NCI-H2196 treated with DMSO at 0.1 percent for 48 hours (cell line): ENCODE measurements around the gene SLC39A10.
"Not testable (repeated sequence)": the region's sequence is repeated elsewhere in the genome, so short reads cannot be mapped to it uniquely, and the experiment has no call there.

Source experiments
- DNase-seq: peaks from one replicate; lab custom pipeline; 2025; ENCODE audit not compliant: unreplicated experiment; lab: John Stamatoyannopoulos, UW

SLC39A10 gene

GRCh38 chr2:195672674-195673073 lies 15.6 kb downstream of the SLC39A10 start:
- no peak for DNase-seq

DNA sequence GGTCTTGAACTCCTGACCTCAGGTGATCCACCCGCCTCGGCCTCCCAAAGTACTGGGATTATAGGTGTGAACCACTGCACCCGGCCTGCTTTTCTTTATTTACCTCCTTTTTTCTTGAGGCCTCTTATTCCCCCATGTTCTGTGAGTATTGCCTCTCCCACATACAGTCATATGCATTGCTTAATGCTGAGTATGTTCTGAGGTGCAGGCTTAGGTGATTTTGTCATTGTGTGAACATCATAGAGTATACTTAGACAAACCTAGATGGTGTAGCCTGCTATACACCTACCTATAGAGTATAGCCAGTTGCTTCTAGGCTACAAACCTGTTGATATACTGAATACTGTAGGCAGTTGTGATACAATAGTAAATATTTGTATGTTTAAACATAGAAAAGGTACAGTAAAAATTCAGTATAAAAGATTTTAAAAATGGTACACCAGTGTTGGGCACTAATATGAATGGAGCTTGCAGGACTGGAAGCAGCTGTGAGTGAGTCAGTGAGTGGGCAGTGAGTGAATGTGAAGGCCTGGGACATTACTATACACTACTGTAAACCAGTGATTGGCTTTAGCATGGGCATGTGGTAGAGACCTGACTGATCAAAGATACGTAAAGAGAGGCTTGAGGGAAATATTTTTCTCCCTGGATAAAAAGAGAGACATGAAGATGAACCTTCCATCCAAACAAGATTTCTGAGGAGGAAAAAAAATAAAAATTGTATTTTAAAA lies 17.6 kb downstream of the SLC39A10 start:
- no peak for DNase-seq

GRCh38 chr2:195675783-195676427 lies 18.9 kb downstream of the SLC39A10 start:
- DNase-seq = no peak

DNA sequence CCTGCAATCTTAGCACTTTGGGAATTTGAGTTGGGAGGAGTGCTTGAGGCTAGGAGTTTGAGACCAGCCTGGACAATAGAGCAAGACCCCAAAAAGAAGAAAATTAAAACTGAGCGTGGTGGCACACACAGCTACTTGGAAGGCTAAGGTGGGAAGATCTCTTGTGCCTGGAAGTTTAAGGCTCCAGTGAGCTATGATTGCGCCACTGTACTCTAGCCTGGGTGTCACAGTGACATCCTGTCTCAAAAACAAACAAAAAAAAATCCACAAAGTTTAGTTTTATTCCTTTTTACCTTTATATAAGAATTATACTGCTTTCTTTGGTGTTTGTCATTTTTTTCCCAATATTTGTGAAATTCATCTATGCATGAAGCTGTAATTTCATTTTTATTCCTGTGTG lies 20.3 kb downstream of the SLC39A10 start:
- DNase-seq = no peak

GRCh38 chr2:195677884-195678283 lies 20.9 kb downstream of the SLC39A10 start:
- no peak for DNase-seq

DNA sequence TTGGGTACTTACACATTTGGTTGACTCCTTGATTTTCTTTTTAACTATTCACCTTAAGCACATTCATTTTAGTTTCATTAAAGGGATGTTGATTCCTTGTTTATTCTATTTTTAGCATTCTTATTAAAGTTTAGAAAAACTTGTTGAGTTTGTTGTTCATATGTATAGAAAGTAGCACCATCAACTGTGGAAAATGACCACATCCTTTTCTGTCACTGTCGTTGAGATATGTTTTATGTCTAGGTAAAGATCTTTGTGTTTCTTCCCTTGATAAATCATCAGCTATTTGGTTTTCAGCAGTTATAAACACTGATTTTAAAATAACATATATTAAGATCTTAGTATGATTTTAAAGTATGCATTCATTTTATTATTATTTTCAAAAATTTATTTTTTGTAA lies 25.1 kb downstream of the SLC39A10 start:
- DNase-seq = no peak

DNA sequence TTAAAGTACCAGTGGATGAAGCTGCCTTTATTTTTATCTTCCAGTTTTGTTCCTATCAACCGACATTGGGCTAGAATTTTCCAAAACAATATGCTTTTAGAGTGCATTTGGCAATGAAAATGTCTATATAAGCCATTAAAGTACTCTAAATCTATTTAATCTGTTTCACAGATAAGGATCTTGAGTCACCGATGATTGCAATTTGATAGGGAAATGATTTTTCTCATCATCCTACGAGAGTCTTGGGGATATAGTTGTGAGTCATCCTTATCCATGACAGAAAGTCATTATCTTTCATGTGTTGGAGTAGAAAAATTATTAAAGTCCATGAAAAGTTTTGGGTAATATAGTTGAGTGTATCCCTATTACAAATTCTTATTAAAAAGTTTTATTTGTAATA lies 26.1 kb downstream of the SLC39A10 start:
- no peak for DNase-seq

DNA sequence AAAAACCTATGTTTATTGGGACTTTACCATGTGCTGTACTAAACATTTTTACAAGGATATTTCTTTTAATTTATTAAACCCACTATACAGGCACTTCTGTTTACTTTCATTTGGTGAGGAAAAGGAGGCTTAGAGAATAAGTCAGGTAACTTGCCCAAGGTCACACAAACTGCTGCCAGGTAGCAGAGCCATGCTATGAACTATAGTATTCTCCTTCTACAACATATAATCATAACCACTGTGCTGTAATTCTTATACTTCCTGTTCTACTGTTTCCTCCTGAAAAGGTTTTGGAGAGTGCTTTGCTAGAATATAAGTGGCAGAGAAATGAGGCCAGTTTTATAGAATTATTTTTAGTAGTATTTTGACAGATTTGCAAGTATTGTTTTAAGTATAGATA lies 29.5 kb downstream of the SLC39A10 start:
- DNase-seq = no peak

GRCh38 chr2:195687320-195688086 lies 30.5 kb downstream of the SLC39A10 start:
- no peak for DNase-seq

- DNase-seq = not testable (repeated sequence)
These were observed 35.5 kb downstream of the SLC39A10 start for GRCh38 chr2:195692531-195692930.

DNA sequence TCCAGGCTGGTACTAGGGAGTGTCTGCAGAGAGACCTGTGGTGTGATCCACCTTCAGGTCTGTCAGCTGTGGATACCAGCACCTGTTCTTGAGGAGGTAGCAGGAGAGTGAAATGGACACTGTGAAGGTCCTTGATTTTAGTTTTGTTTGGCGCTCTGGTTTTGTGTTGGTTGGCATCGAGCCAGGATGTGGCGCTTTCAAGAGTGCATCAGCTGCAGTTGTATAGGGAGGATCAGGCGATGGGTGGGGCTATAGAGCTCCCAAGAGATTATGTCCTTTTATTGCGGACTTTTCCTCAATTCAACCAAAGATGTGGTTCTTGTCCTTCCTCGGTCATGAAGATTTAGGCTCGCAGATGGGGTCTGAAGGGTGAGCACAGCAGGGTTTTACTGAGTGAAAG lies 37.5 kb downstream of the SLC39A10 start:
- no peak for DNase-seq

DNA sequence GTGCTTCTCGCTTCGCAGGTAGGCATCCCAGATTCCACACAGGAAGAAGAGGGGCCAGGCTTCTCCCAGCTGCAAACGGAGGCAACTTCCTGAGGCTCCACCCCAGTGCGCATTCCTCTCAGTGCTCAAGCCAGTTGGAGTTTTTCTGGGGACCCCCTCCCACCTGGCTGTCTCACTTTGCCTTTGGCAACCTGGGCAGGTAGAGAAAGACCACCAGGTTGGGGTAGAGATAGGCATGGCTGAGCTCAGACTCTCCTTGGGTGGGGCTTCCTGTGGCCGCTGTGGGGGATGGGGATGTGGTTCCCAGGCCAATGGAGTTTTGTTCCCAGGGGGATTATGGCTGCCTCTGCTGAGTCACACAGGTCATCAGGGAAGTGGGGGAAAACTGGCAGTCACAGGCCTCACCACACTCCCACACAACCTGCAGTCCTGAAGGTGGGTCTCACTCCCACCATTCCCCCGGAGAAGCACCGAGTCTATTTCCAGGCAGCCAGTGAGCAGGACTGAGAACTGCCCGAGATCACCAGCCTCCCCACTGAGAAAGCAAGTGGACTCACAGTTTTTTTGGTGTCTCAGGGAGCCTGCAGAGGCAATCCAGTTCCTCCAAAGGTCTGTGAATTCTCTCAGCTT lies 38.1 kb downstream of the SLC39A10 start:
- no peak for DNase-seq

DNA sequence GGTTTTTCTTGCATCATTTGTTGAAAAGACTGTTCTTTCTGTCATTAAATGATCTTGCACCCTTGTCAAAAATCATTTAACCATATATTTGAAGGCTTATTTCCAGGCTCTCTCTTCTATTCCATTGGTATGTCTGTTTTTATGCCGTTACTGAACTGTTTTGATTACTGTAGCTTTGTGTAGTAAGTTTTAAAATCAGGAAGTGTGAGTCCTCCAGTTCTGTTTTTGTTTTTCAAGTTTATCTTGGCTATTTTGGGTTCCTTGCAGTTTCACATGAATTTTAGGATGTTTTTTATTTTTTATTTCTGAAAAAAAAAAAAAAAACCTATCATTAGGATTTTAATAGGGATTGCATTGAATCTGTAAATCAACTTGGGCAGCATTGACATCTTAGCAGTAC lies 39.0 kb downstream of the SLC39A10 start:
- no peak for DNase-seq

DNA sequence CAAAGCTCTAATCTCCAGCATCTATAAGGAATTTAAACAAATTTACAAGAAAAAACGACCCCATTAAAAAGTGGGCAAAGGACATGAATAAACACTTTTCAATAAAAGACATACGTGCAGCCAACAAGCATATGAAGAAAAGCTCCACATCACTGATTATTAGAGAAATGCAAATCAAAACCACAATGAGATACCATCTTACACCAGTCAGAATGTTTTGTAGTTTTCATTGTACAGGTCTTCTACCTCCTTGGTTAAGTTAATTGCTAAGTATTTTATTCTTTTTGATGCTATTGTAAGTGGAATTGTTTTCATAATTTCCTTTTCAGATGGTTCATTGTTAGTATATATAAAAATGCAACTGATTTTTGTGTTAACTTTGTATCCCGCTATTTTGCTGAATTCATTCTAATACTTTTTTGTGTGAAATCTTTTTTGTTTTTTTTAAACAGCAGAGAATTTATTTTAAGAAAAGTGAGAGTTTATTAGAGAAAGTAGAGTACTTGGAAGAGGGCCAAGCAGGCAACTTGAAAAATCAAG lies 40.7 kb downstream of the SLC39A10 start:
- DNase-seq = no peak

DNA sequence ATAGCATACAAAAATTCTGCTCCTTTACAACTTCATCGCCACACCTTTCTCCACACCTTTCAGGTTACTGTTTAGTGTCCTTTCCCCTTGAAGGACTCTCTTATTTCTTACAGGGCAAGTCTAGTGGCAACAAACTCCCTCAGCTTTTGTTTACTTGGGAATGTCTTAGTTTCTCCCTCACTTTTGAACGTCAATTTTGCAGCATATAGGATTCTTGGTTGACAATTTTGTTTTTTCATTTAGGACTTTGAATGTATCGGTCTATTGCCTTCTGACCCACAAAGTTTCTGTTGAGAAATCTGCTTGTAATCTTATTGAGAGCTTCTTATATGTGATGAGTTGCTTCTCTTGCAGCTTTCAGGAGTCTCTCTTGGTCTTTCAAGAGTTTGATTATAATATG lies 43.5 kb downstream of the SLC39A10 start:
- no peak for DNase-seq

- DNase-seq = no peak
These were observed 49.3 kb downstream of the SLC39A10 start for GRCh38 chr2:195706161-195706900.

DNA sequence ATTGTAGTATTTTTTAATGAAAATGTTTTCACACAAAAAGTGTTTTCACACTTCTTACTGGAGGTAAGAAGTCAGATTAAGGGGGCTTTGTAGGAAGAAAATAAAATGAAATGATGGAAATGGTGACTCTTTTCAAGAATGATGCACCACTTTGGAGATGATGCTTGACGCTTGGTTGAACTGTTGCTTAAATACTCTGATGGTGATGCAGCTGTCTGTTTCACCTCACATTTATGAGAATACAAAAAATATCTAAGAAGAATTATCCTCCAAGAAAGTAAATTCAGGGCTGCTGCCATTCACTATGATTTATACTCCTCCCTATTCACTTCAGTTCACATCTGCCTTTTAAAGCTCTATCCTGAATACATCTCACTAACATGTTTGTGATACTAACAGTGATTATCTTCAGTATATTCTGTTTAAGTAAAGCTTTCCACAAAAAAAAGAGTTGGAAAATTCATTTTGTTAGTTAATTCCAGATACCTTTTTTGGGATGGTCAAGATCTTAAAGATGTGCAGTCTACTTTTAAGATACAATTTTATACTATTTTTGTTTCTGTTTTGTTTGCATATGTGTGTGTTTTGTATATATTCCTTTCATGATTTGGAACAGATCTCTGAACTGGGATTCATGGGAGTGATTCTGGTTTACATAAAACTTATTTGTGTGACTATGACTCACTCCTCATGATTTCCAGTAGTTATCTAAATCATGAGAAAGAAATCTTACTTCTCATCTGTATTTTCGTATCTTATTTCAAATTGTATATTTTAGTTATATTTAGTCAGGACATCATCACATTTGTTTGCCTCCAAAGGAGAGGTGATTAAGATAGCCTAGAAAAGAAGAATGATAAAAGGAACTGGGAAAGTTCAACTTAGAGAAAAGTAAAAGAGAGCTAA lies 53.1 kb downstream of the SLC39A10 start:
- no peak for DNase-seq

DNA sequence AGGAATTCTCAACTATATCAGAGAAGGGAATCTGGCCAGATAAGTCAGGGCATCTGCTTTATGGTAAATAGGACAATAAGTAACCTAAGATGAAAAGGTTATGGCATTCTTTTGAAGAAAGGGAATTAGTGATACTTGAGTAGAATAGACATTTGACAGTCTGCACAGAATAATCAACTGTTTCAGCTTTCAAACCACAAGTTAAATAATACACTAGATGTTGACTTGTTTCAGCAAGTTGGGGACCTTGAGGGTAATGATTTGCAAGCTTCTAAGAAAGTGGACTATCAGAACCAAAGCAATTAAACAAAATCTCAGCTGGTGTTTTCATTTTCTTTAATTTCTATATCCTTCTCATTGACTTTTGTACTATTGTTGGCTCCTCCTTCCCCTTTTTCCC lies 54.5 kb downstream of the SLC39A10 start:
- DNase-seq = no peak

DNA sequence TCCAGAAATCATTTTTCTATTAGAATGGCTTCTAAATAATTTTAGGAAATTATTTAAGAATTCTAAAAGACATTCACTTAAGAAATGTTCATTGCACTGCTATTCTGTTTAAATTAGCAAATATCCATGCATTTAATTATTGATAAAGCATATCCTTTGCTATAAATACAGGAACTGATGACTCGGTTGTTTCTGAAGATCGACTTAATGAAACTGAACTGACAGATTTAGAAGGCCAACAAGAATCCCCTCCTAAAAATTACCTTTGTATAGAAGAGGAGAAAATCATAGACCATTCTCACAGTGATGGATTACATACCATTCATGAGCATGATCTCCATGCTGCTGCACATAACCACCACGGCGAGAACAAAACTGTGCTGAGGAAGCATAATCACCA lies 59.4 kb downstream of the SLC39A10 start:
- no peak for DNase-seq

DNA sequence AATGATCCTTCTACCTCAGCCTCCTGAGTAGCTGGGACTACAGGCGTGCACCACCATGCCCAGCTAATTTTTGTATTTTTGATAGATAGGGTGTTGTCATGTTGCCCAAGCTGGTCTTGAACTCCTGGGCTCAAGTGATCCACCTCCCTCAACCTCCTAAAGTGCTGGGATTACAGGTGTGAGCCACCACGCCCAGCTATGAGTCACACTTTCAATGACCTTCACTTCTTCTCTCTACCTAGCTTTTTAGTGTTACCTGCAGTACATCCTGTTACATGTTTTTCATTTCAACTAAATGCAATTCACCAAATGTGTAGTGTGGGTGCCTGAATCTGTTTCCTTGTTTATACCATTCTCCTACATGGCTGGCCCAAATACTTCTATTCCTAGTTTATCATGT lies 64.0 kb downstream of the SLC39A10 start:
- no peak for DNase-seq
